M059J (cell line): ENCODE results near the gene PDE9A. TPM values are rescaled to one million over a fixed set of nuclear protein-coding genes. Genes with fewer than 3 reads are reported as not detected.

Experiments
- DNase-seq: peaks from one replicate; pipeline ENCODE4 v3.0.0-alpha.2; 2012; ENCODE audit warnings: low read depth
- total RNA-seq: library from RNA; depleted of rRNA; stranded (reverse); fragments of >200 nt; shearing (Covaris generic); gene quantifications from 2 replicates; pipeline ENCODE4 v1.2.3, GENCODE V29; 2014

The PDE9A gene
- total RNA-seq, 1 experiment from 2014 or later, result 0.07 TPM

GRCh38 chr21:42671778-42672593 lies 18.6 kb downstream of the PDE9A start:
- peak; percentile 73 for DNase-seq

GRCh38 chr21:42672699-42673458 lies 19.5 kb downstream of the PDE9A start:
- peak; percentile 85 for DNase-seq

GRCh38 chr21:42673633-42674328 lies 20.4 kb downstream of the PDE9A start:
- DNase-seq, result no peak

GRCh38 chr21:42674351-42674940 lies 21.0 kb downstream of the PDE9A start:
- DNase-seq, result no peak

- DNase-seq, result no peak
Observed at GRCh38 chr21:42675403-42675802, 22.0 kb downstream of the PDE9A start.

GRCh38 chr21:42676808-42677207 lies 23.4 kb downstream of the PDE9A start:
- no peak for DNase-seq

- peak; percentile 59 for DNase-seq
Observed at GRCh38 chr21:42677339-42678321, 24.2 kb downstream of the PDE9A start.

GRCh38 chr21:42678618-42679295 lies 25.3 kb downstream of the PDE9A start:
- DNase-seq, result no peak

- DNase-seq, result no peak
Observed at GRCh38 chr21:42679319-42680057, 26.1 kb downstream of the PDE9A start.

GRCh38 chr21:42680058-42680330 lies 26.6 kb downstream of the PDE9A start:
- DNase-seq, result no peak

- DNase-seq, result no peak
Observed at GRCh38 chr21:42680429-42680828, 27.0 kb downstream of the PDE9A start.

GRCh38 chr21:42681296-42682206 lies 28.1 kb downstream of the PDE9A start:
- no peak for DNase-seq

GRCh38 chr21:42682661-42683210 lies 29.3 kb downstream of the PDE9A start:
- DNase-seq, result no peak

GRCh38 chr21:42683371-42684108 lies 30.1 kb downstream of the PDE9A start:
- DNase-seq, result no peak

- DNase-seq, result peak; percentile 76
Observed at GRCh38 chr21:42684109-42684916, 30.9 kb downstream of the PDE9A start.

GRCh38 chr21:42685036-42685435 lies 31.6 kb downstream of the PDE9A start:
- DNase-seq, result no peak
